ENCODE data around the gene B3GNT8. TPM values are rescaled to one million over a fixed set of nuclear protein-coding genes. Genes with fewer than 3 reads are reported as not detected.

The B3GNT8 gene
- 2.2 and 2.3 TPM in 2 replicates for total RNA-seq

GRCh38 chr19:41426952-41427646 is at the start of gene B3GNT8:
TSS of gene B3GNT8 (minus strand) at chr19:41427374. CDS start at chr19:41426778, 596 bp downstream.

GRCh38 chr19:41442473-41443355 is 15.5 kb upstream of the B3GNT8 start, which contains the start of gene ERICH4:
TSS of gene ERICH4 (plus strand) at chr19:41443156. CDS start at chr19:41443170, 14 bp downstream.

GRCh38 chr19:41439441-41440222 is 12.5 kb upstream of the B3GNT8 start, which contains the start of gene DMAC2:
TSS of gene DMAC2 (minus strand) at chr19:41439912. CDS start at chr19:41439899, 13 bp downstream.

GRCh38 chr19:41397086-41398049 is 29.8 kb downstream of the B3GNT8 start, which contains the start of the genes BCKDHA and EXOSC5:
TSS of gene BCKDHA (plus strand) at chr19:41397818. CDS start at chr19:41397828, 10 bp downstream.
TSS of gene EXOSC5 (minus strand) at chr19:41397359. CDS start at chr19:41397328, 31 bp downstream.

GRCh38 chr19:41376241-41376997 is 50.8 kb downstream of the B3GNT8 start, which contains the start of gene TMEM91:
TSS of gene TMEM91 (plus strand) at chr19:41376533. CDS start at chr19:41378310, 1,777 bp downstream.

Other genes with a start within 250 kb of the B3GNT8 start
- 0.13 and 0.46 TPM in 2 replicates for gene CYP2S1, start 234.2 kb downstream of the B3GNT8 start, total RNA-seq
- gene AXL, start 208.2 kb downstream of the B3GNT8 start, total RNA-seq, result 378 and 448 TPM in 2 replicates
- gene HNRNPUL1, start 163.0 kb downstream of the B3GNT8 start, total RNA-seq, result 90.1 and 90.8 TPM in 2 replicates
- gene CCDC97, start 117.2 kb downstream of the B3GNT8 start, total RNA-seq, result 8.5 and 10.9 TPM in 2 replicates
- 44.2 and 105 TPM in 2 replicates for gene TGFB1, start 73.5 kb downstream of the B3GNT8 start, total RNA-seq
- 4.0 and 4.5 TPM in 2 replicates for gene B9D2, start 63.2 kb downstream of the B3GNT8 start, total RNA-seq
- 3.6 and 6.5 TPM in 2 replicates for gene TMEM91, start 50.8 kb downstream of the B3GNT8 start, total RNA-seq
- 10.1 and 14.4 TPM in 2 replicates for gene EXOSC5, start 30.0 kb downstream of the B3GNT8 start, total RNA-seq
- gene BCKDHA, start 29.6 kb downstream of the B3GNT8 start, total RNA-seq, result 52.6 and 61.1 TPM in 2 replicates
- 28.6 and 33.4 TPM in 2 replicates for gene DMAC2, start 12.5 kb upstream of the B3GNT8 start, total RNA-seq
- not detected in 2 replicates for gene ERICH4, start 15.8 kb upstream of the B3GNT8 start, total RNA-seq
- not detected in 2 replicates for gene CEACAM21, start 148.8 kb upstream of the B3GNT8 start, total RNA-seq
- not detected in 2 replicates for gene CEACAM4, start 199.7 kb upstream of the B3GNT8 start, total RNA-seq

Data from smooth muscle cell of the pulmonary artery (primary cell).